ENCODE data around the gene PAPPA. TPM values are rescaled to one million over a fixed set of nuclear protein-coding genes. Genes with fewer than 3 reads are reported as not detected.

The PAPPA gene
- total RNA-seq, 4 donors from 2014 or later: 0.29 to 17.1 (median 2.4) TPM

GRCh38 chr9:116366241-116366640, 212.7 kb downstream of the PAPPA start:
- no peak for TF ChIP-seq POLR2A (IDR thresholded peaks at IDR 0.05)
- TF ChIP-seq, protein P1, sequence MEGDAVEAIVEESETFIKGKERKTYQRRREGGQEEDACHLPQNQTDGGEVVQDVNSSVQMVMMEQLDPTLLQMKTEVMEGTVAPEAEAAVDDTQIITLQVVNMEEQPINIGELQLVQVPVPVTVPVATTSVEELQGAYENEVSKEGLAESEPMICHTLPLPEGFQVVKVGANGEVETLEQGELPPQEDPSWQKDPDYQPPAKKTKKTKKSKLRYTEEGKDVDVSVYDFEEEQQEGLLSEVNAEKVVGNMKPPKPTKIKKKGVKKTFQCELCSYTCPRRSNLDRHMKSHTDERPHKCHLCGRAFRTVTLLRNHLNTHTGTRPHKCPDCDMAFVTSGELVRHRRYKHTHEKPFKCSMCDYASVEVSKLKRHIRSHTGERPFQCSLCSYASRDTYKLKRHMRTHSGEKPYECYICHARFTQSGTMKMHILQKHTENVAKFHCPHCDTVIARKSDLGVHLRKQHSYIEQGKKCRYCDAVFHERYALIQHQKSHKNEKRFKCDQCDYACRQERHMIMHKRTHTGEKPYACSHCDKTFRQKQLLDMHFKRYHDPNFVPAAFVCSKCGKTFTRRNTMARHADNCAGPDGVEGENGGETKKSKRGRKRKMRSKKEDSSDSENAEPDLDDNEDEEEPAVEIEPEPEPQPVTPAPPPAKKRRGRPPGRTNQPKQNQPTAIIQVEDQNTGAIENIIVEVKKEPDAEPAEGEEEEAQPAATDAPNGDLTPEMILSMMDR (IDR thresholded peaks at IDR 0.05): no peak
- H3K36me3 ChIP-seq: no peaks in the 10 kb centered on the region
- intact Hi-C loops (cut with DNase I; ENCODE audit: low total_unique reads): loop anchor here (10.0 kb wide), 1 partner anchor 211 kb away; the partner anchor contains the start of gene PAPPA

GRCh38 chr9:116368680-116369079, 215.1 kb downstream of the PAPPA start:
- Histone ChIP-seq H3K9me3 (no peaks in the 10 kb centered on the region), H3K4me1 (no peaks in the 10 kb centered on the region), H3K4me3 (no peak overlapping the region), H3K27me3 (no peaks in the 10 kb centered on the region), H3K27ac (no peak overlapping the region), H3K36me3 (no peaks in the 10 kb centered on the region)
- intact Hi-C loops (cut with DNase I; ENCODE audit: low total_unique reads): loop anchor here (10.0 kb wide), 1 partner anchor 214 kb away; the partner anchor contains the start of gene PAPPA
- TF ChIP-seq, protein P1 (IDR thresholded peaks at IDR 0.05): no peak
- TF ChIP-seq POLR2A (IDR thresholded peaks at IDR 0.05): no peak
- DNase-seq: no peak

More at GRCh38 chr9:116366241-116366640, 212.7 kb downstream of the PAPPA start:
- H3K4me3 ChIP-seq: no peak overlapping the region
- H3K27me3 ChIP-seq: no peaks in the 10 kb centered on the region
- no peaks in the 10 kb centered on the region for H3K9me3 ChIP-seq
- no peak for DNase-seq
- H3K4me1 ChIP-seq: no peaks in the 10 kb centered on the region
- peak overlapping the region in 1 of 2 donors; percentile 84 for H3K27ac ChIP-seq

- TF ChIP-seq, protein P1 (IDR thresholded peaks at IDR 0.05): no peak
- no peak for TF ChIP-seq POLR2A (IDR thresholded peaks at IDR 0.05)
- intact Hi-C loops (cut with DNase I; ENCODE audit: low total_unique reads): loop anchor here (10.0 kb wide), 1 partner anchor 215 kb away; the partner anchor contains the start of gene PAPPA
- no peak for DNase-seq
- Histone ChIP-seq H3K36me3 (no peaks in the 10 kb centered on the region), H3K4me1 (no peaks in the 10 kb centered on the region), H3K27me3 (no peaks in the 10 kb centered on the region), H3K27ac (no peak overlapping the region), H3K4me3 (no peak overlapping the region), H3K9me3 (no peaks in the 10 kb centered on the region)
Measured at GRCh38 chr9:116369706-116370105, 216.1 kb downstream of the PAPPA start.

DNA sequence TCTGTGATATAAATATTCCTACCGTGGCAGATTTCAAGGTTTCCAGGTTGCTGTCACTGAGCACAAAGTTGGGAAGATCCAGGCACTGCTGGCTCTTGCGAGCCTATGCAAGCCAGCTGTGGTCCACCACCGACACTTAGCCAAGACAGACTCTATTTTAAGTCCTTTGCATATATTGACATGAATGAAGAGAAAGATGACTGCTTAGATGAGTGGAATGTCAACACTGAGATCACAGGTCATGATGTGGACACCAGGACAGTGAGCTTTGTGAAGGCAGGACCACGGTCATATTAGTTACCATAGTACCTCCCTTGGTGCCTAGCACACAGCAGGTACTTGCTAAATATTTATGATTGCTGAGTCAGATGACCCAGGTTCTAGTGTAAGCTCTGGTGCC, 217.0 kb downstream of the PAPPA start:
- intact Hi-C loops (cut with DNase I; ENCODE audit: low total_unique reads): no loop called here
- H3K4me3 ChIP-seq: no peak overlapping the region
- H3K27ac ChIP-seq: no peak overlapping the region
- TF ChIP-seq, protein P1 (IDR thresholded peaks at IDR 0.05): no peak
- TF ChIP-seq POLR2A (IDR thresholded peaks at IDR 0.05): no peak
- no peaks in the 10 kb centered on the region for H3K4me1 ChIP-seq
- H3K9me3 ChIP-seq: no peaks in the 10 kb centered on the region
- H3K27me3 ChIP-seq: no peaks in the 10 kb centered on the region
- no peaks in the 10 kb centered on the region for H3K36me3 ChIP-seq
- no peak for DNase-seq

GRCh38 chr9:116372081-116372673, 218.6 kb downstream of the PAPPA start:
- H3K27ac ChIP-seq: no peak overlapping the region
- H3K27me3 ChIP-seq: no peaks in the 10 kb centered on the region
- no peak for DNase-seq
- TF ChIP-seq, protein P1 (IDR thresholded peaks at IDR 0.05): no peak
- TF ChIP-seq POLR2A (IDR thresholded peaks at IDR 0.05): no peak
- H3K9me3 ChIP-seq: no peaks in the 10 kb centered on the region
- H3K36me3 ChIP-seq: no peaks in the 10 kb centered on the region
- intact Hi-C loops (cut with DNase I; ENCODE audit: low total_unique reads): no loop called here
- H3K4me1 ChIP-seq: no peaks in the 10 kb centered on the region
- H3K4me3 ChIP-seq: no peak overlapping the region

Measured in uterus (tissue), 4 donors.